Measurements from ENCODE around the gene FEN1.

GRCh38 chr11:61765550-61766253, 27.0 kb upstream of the FEN1 start:
- no peak for TF ChIP-seq ETV6 (CRISPR knock-in tag; conservative IDR thresholded peaks at IDR 0.05)
- TF ChIP-seq CHCHD3 (CRISPR knock-in tag; IDR thresholded peaks at IDR 0.05): no peak
